GM19463 (cell line): ENCODE data around the gene DTNA.
"Not testable (repeated sequence)": the region's sequence is repeated elsewhere in the genome, so short reads cannot be mapped to it uniquely, and the experiment has no call there.

Experiments used
- ATAC-seq: cut with Tn5 transposase; IDR thresholded peaks from one replicate; pipeline ENCODE4 v1.9.1; 2021; ENCODE audit warnings: mild to moderate bottlenecking, moderate library complexity; ENCODE audit not compliant: unreplicated experiment

Gene DTNA

DNA sequence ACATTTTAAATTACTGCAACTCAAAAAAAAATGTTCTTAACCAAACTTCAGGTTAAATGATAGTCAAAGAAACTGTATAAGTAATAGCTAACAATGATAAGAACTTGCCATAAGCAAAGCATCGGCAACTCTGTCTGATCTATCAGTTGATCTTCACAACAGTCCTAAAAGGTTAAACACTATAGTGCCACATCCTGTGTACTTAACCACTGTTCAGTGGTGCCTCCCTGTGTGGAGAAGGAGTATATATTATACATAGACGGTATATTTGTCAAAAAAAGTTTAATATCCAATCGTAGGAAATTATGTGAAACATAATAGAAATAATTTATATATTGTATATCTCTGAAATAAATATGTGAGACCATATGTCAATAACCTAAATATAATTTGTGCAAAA is 13.0 kb downstream of the DTNA start:
- ATAC-seq, result no peak

GRCh38 chr18:34725737-34726136 is 15.6 kb downstream of the DTNA start:
- ATAC-seq, result not testable (repeated sequence)

DNA sequence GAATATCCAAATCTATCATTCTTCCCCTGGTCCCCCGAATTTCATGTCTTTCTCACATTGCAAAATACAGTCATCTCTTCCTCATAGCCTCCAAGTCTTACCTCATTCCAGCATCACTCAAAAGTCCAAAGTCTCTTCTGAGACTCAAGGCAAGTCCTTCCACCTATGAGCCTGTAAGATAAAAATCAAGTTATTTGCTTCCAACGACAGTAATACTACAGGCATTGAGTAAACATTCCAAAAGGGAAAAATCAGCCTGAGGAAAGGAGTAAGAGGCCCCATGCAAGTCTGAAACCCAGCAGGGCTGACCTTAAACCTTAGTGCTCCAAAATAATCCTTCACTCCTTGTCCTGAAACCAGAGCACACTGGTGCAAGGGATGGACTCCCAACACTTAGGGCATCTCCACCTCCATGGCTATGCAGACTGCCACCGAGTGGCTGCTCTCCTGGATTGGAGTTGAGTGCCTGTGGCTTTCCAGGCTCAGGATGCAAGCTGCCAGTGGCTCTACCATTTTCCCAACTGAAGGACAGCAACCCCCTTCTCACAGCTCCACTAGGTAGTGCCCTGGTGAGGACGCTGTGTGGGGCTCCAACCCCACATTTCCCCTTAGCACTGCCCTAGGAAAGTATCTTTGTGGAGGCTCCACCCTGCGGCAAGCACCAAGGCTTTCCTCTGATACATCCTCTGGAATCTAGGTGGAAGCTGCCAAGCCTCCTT is 16.3 kb downstream of the DTNA start:
- ATAC-seq, result no peak

DNA sequence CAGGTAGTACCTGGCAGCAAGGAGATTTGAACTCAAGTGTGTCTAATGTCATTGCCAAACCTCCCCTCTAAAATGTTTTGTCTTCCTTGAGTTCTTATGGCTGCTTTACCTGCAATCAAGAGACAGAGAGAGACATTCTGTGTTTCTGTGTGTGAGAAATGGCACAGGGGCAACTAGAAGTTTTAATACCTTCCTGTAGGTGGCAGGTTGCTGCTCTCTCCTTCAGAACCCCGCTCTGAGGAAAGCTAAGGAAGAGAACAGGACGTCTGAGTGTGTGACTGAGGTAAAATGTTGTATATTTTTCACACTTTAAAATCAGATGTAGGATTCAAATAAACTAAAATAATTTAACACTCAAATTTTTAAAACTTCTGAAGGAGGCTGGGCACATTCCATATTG is 19.2 kb downstream of the DTNA start:
- ATAC-seq, result no peak

- no peak for ATAC-seq
These were observed 19.8 kb downstream of the DTNA start for GRCh38 chr18:34729740-34730355.

- ATAC-seq, result no peak
These were observed 20.7 kb downstream of the DTNA start for GRCh38 chr18:34730774-34731173.

DNA sequence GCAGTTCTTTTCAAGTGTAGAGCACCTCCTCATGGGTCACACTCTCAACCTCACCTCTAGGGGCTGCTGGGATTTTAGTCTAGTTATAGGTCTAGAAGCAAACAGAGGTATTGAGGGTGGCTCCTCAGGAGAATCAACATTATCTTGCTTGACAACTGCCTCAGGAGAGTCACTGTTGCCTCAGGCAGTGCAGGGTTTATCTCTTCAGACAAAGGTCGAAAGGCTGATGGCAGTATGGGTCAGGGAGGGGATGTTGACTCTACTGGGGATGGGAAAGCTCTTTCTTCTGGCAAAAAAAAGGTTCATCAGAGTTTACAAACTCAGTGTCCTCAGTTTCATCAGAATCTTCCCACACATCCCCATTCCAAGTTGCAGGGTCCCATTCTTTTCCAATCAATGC is 24.0 kb downstream of the DTNA start:
- no peak for ATAC-seq

- ATAC-seq, result not testable (repeated sequence)
These were observed 24.4 kb downstream of the DTNA start for GRCh38 chr18:34734526-34734925.

GRCh38 chr18:34738175-34738894 is 28.2 kb downstream of the DTNA start:
- ATAC-seq, result no peak

GRCh38 chr18:34740101-34740500 is 30.0 kb downstream of the DTNA start:
- ATAC-seq, result no peak

GRCh38 chr18:34740724-34741123 is 30.6 kb downstream of the DTNA start:
- no peak for ATAC-seq

- no peak for ATAC-seq
These were observed 31.3 kb downstream of the DTNA start for GRCh38 chr18:34741401-34741800.

- ATAC-seq, result no peak
These were observed 32.8 kb downstream of the DTNA start for GRCh38 chr18:34742891-34743341.

DNA sequence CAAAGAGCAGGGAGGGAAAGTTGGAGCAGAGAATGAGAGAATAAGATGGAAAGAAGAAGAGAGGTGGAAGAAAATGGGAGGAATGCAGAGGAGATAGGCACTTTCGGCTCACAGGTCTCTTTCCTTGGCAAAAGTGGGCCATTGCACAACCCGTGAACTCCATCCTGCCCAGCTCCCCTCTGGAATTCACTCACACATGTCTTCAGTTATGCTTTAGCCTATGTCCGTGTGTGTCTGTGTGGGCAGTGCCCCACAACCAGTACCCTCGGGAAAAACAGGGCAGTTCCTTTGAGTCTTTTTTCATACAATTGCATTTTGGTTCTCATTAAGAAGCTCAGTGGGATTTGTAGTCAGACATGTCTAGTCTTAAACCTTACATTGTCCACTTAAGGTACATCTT is 34.5 kb downstream of the DTNA start:
- ATAC-seq, result no peak

DNA sequence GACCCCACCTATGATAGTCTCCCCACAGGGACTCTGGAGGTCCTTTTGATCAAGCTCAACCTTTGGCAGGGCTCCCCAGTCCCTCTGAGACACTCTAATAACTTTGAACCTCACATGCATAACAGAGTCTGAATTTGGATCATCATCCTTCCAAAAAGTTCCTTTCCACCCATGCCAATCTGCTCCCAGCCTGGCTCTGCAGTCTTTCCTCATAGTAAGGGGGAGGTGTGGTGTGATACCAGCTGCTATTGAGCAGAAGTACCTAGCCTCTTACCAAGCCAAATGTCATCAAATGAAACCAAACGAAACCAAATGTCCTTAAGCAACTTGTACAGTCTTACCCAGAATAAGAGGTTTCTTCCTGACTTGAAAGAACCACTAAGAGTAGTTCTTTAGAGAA is 36.5 kb downstream of the DTNA start:
- no peak for ATAC-seq

- ATAC-seq, result no peak
These were observed 39.6 kb downstream of the DTNA start for GRCh38 chr18:34749721-34750120.

GRCh38 chr18:34752056-34752455 is 42.0 kb downstream of the DTNA start:
- ATAC-seq, result no peak

DNA sequence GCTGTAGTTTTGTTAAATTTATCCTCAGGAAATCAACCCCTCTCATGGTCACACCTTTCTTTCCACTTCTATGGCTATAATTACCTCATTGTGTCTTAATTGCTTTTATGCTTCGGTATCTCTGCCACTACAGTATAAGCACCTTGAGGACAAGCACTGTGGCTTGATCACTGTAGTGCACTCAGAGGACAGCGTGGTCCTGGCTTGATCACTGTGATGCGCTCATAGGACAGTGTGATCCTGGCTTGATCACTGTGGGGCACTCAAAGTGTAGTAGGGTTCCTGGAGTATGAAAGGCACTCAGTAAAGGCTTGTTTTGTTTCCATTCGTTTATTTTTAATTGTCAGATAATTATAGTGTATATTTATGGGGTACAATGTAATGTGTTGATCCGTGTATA is 44.2 kb downstream of the DTNA start:
- ATAC-seq, result no peak

GRCh38 chr18:34757666-34758065 is 47.6 kb downstream of the DTNA start:
- no peak for ATAC-seq

DNA sequence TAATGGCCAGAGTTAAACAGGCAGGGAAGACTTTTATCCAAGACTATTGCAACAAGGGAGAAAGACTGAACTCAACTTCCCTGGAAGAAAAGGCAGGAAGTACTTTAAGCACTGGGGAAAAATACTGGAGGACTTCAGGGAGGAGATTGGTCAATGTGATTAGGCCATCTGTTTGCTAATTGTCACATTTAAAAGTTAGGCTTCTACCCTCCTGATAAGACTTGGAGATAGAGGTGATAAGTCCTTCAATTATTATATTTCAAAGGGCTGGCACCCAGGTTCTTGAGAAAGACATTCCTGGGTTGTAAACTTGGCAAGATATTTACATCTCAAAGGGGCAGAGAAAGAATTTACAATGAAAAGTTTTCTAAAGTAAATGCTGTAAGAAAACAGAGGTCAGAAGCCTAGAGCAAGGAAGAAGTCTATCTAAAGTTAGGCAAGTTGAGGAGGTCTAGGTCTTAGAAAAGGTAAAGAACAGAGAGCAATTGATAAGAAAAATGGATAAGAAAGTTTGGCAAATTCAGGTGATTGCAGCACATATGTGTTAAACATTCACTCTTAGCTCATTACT is 48.4 kb downstream of the DTNA start:
- ATAC-seq, result no peak

DNA sequence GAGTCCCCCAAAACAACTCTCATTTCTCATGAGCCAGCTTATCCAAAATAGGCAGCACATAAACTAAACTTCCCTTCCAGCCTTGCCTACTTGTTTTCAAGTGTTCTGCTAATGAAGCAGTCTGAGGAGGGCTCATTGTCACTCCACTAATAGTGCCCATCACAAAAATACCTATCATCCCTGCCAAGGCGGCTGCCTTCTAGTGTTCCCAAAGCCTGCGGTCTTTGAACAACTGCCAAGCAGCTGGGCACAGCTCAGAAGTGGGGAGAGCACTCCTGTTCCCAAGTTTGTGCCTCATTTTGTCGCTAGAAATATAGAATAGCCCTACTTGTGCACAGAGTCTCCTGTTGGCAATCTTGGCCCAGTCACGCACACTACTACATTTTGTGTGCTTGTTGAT is 50.3 kb downstream of the DTNA start:
- ATAC-seq, result no peak

DNA sequence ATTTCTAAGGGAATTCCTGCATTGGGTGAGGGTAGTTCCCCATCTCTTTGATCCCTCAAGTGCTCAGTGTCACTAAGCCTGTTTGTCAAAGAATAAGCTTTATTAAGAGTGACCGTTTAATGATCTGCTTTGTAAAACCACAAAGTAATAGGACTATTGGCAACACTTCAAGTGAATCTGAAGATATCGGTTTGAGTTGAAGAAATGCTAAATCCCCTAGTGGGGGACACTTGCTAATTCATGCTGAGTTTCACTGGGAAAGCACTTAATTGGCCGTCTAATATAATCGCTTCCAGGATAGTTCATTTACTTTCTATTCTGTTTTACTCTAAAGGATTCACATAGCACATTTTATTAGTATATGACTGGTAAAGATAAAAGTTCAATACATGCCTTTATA is 54.4 kb downstream of the DTNA start:
- ATAC-seq, result no peak
